GM19238 (cell line): ENCODE data around the gene FKBP6.
"Not testable (repeated sequence)": the region's sequence is repeated elsewhere in the genome, so short reads cannot be mapped to it uniquely, and the experiment has no call there.

Experiments
- DNase-seq: peaks from one replicate; pipeline ENCODE4 v3.0.0; 2011; ENCODE audit warnings: low spot score; ENCODE audit not compliant: insufficient read length

Gene FKBP6

GRCh38 chr7:73394422-73394821, 66.5 kb downstream of the FKBP6 start:
- no peak for DNase-seq

- no peak for DNase-seq
Observed at GRCh38 chr7:73395538-73396503, 67.9 kb downstream of the FKBP6 start.

DNA sequence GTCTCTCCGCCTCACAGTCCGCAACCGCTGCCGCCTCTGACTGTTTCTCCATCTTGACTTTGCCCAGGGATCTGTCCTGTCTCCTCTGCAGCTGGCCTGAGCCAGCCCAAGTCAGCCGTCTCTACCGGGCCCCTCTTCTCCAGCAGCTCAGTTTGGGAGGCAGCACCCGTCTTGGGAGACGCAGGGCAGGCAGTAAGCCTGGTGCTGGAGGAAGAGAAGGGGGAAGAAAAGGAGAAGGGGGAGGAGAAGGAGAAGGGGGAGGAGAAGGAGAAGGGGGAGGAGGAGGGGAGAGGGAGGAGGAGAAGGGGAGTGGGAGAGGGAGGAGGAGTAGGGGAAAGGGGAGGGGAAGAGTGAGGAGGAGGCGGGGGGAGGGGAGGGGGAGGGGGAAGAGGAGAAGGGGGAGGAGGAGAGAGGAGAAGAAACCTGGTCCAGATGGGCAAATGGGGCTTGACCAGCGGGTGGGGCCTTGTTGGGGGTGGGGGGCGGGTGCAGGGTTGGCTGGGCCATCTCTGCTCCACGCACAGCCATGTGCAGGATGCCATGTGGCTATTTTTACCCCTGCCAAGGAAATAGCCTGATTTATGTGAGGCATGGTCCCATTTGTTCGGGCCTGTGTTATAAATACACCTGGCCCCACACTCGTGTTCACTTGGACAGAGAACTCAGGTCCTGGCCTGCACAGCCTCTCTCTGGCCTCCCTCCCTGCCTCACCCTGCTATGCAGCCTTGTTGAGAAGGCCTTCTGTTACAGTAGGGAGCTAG, 69.7 kb downstream of the FKBP6 start:
- DNase-seq = no peak

- peak; percentile 44 for DNase-seq
Observed at GRCh38 chr7:73399185-73400050, 71.5 kb downstream of the FKBP6 start.

- not testable (repeated sequence) for DNase-seq
Observed at GRCh38 chr7:73404860-73405259, 76.9 kb downstream of the FKBP6 start.
